ENCODE measurements around the gene CIITA. TPM values are rescaled to one million over a fixed set of nuclear protein-coding genes. Genes with fewer than 3 reads are reported as not detected.

The CIITA gene
- total RNA-seq, 2 donors from 2014 or later: 0.26 TPM; not detected in 1

GRCh38 chr16:10852948-10853347 is 24.1 kb upstream of the CIITA start:
- no peaks in the 10 kb centered on the region for H3K36me3 Mint-ChIP-seq (ENCODE audit: low read depth)
- WGBS, 2 experiments (ENCODE audit: insufficient coverage in 1 of 2, insufficient read length in 1 of 2): 93 to 98% methylated on average over 4 to 5 of the region's 5 CpGs
- H3K4me3 Mint-ChIP-seq: no peak overlapping the region
- H3K9me3 Mint-ChIP-seq: no peaks in the 10 kb centered on the region
- Histone ChIP-seq H3K9ac (ENCODE audit: extremely low read depth, low read length, poor library complexity, severe bottlenecking) (no peak overlapping the region), H3K36me3 (ENCODE audit: control insufficient read depth, insufficient read depth, low read length) (no peaks in the 10 kb centered on the region), H3K4me1 (ENCODE audit: control insufficient read depth, insufficient read depth, low read length) (no peaks in the 10 kb centered on the region), H3K9me3 (ENCODE audit: control insufficient read depth, low read length) (no peaks in the 10 kb centered on the region), H3K27ac (ENCODE audit: low read depth, low read length) (no peak overlapping the region), H3K27me3 (ENCODE audit: control insufficient read depth, insufficient read depth, low read length, poor library complexity, severe bottlenecking) (no peaks in the 10 kb centered on the region), H3K4me3 (ENCODE audit: low read length) (no peak overlapping the region)
- H3K27ac Mint-ChIP-seq: no peak overlapping the region
- H3K27me3 Mint-ChIP-seq (ENCODE audit: insufficient read depth): no peaks in the 10 kb centered on the region
- DNase-seq: no peak
- no peaks in the 10 kb centered on the region for H3K4me1 Mint-ChIP-seq
- no peak for TF ChIP-seq CTCF (conservative IDR thresholded peaks at IDR 0.05)

DNA sequence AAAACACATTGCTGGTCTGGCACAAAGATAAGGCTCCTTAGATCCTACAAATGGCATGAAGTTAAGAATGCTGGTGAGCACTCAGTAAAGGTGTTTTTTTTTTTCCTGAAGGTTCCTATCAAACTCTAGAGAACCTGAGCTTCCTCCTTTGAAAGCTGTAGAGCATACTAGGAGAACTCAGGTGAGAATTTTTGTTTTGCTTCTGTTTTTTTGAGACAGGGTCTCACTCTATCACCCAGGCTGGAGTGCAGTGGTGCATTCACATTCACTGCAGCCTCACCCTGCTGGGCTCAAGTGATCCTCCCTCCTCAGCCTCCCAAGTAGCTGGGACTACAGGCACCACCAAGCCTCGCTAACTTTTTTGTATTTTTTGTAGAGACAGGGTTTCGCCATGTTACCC is 21.0 kb upstream of the CIITA start:
- no peak for TF ChIP-seq CTCF (conservative IDR thresholded peaks at IDR 0.05)
- 78 to 95% methylated on average over 2 of the region's 2 CpGs for WGBS, 2 experiments (ENCODE audit: insufficient coverage in 1 of 2, insufficient read length in 1 of 2)

DNA sequence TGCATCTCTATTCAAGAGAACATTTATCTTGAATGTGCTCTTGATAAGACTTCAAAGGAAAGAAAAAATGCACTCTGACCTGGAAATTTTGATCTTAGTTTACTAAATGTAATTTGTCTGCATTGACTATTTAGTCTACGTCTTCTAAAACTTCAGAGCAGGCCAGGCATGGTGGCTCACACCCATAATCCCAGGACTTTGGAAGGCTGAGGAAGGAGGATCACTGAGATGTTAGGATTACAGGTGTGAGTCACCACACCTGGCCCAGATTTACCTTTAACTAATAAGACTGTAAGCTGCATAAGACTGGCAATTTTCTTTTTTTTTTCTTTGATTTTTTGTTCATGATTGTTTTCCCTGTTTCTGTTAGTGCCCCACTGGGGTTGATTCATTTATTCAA is 18.8 kb upstream of the CIITA start:
- no peak for TF ChIP-seq CTCF (conservative IDR thresholded peaks at IDR 0.05)
- H3K36me3 ChIP-seq (ENCODE audit: control insufficient read depth, insufficient read depth, low read length): no peaks in the 10 kb centered on the region
- H3K4me3 ChIP-seq (ENCODE audit: low read length): no peak overlapping the region
- no peak overlapping the region for H3K27ac ChIP-seq (ENCODE audit: low read depth, low read length)
- peaks cover 6% of the 10 kb centered on the region for H3K27me3 Mint-ChIP-seq (ENCODE audit: insufficient read depth)
- H3K9me3 ChIP-seq (ENCODE audit: control insufficient read depth, low read length): no peaks in the 10 kb centered on the region
- H3K9me3 Mint-ChIP-seq: no peaks in the 10 kb centered on the region
- no peak overlapping the region for H3K27ac Mint-ChIP-seq
- no peak overlapping the region for H3K9ac ChIP-seq (ENCODE audit: extremely low read depth, low read length, poor library complexity, severe bottlenecking)
- no peak overlapping the region for H3K4me3 Mint-ChIP-seq
- H3K4me1 ChIP-seq (ENCODE audit: control insufficient read depth, insufficient read depth, low read length): peaks cover 4% of the 10 kb centered on the region
- no peaks in the 10 kb centered on the region for H3K36me3 Mint-ChIP-seq (ENCODE audit: low read depth)
- peaks cover 2% of the 10 kb centered on the region for H3K4me1 Mint-ChIP-seq
- no peak for DNase-seq
- WGBS, 2 experiments (ENCODE audit: insufficient coverage in 1 of 2, insufficient read length in 1 of 2): 100% methylated on average over 1 of the region's 1 CpG; no CpG with 5 or more reads in 1 of the 2 experiments
- no peaks in the 10 kb centered on the region for H3K27me3 ChIP-seq (ENCODE audit: control insufficient read depth, insufficient read depth, low read length, poor library complexity, severe bottlenecking)

More for the DNA sequence above, 21.0 kb upstream of the CIITA start:
- H3K27ac Mint-ChIP-seq: no peak overlapping the region
- no peak overlapping the region for H3K4me3 ChIP-seq (ENCODE audit: low read length)
- H3K4me3 Mint-ChIP-seq: no peak overlapping the region
- H3K4me1 Mint-ChIP-seq: no peaks in the 10 kb centered on the region
- no peaks in the 10 kb centered on the region for H3K27me3 ChIP-seq (ENCODE audit: control insufficient read depth, insufficient read depth, low read length, poor library complexity, severe bottlenecking)
- H3K9me3 ChIP-seq (ENCODE audit: control insufficient read depth, low read length): no peaks in the 10 kb centered on the region
- no peak overlapping the region for H3K9ac ChIP-seq (ENCODE audit: extremely low read depth, low read length, poor library complexity, severe bottlenecking)
- H3K27ac ChIP-seq (ENCODE audit: low read depth, low read length): no peak overlapping the region
- no peaks in the 10 kb centered on the region for H3K4me1 ChIP-seq (ENCODE audit: control insufficient read depth, insufficient read depth, low read length)
- peaks cover 5% of the 10 kb centered on the region for H3K27me3 Mint-ChIP-seq (ENCODE audit: insufficient read depth)
- no peaks in the 10 kb centered on the region for H3K36me3 Mint-ChIP-seq (ENCODE audit: low read depth)
- H3K36me3 ChIP-seq (ENCODE audit: control insufficient read depth, insufficient read depth, low read length): no peaks in the 10 kb centered on the region
- no peak for DNase-seq
- H3K9me3 Mint-ChIP-seq: no peaks in the 10 kb centered on the region

Data from endodermal cell (in vitro differentiated cells).